GM12878 (cell line): ENCODE results near the gene PDPN. TPM values are rescaled to one million over a fixed set of nuclear protein-coding genes. Genes with fewer than 3 reads are reported as not detected.

ENCODE experiments used
- ATAC-seq: fragments of 200-7000 bp; cut with Tn5 transposase; 3 replicates; pipeline ENCODE4 v1.9.1; 2020; ENCODE audit warnings: mild to moderate bottlenecking, moderate library complexity
- BruUV-seq: library from RNA; stranded (reverse); fragments of 400-500 nt; replicated peaks from 2 replicates; lab custom pipeline; 2021; lab: Mats Ljungman, UMichigan
- CTCF ChIA-PET: fragments of 300-600 bp; sonication (Branson Sonifier 250); formaldehyde crosslinking; extraction: SDS; loops from one replicate; lab custom pipeline; 2021; ENCODE audit warnings: inconsistent platforms; lab: Yijun Ruan, JAX
- POLR2A ChIA-PET: fragments of 350-600 bp; formaldehyde crosslinking; extraction: SDS; loops from one replicate; lab custom pipeline; 2021; ENCODE audit warnings: inconsistent platforms; lab: Charles Lee
- RAD21 ChIA-PET: fragments of 300-600 bp; sonication (Branson Sonifier 250); formaldehyde crosslinking; loops from one replicate; lab custom pipeline; 2023; ENCODE audit warnings: antibody characterized with exemption; ENCODE audit not compliant: unreplicated experiment; lab: Charles Lee
- SMC1A ChIA-PET: fragments of 300-600 bp; sonication (Branson Sonifier 250); formaldehyde crosslinking; loops from one replicate; lab custom pipeline; 2023; ENCODE audit not compliant: unreplicated experiment, uncharacterized antibody; lab: Charles Lee
- DNase-seq: peaks from one replicate; pipeline ENCODE4 v3.0.0-alpha.2; 2011; ENCODE audit warnings: low read depth, low spot score
- FAIRE-seq: peaks from 3 replicates; lab custom pipeline; 2011; peaks lifted over from hg19 to GRCh38; lab: Jason Lieb, UNC
- H2AFZ ChIP-seq: 2 replicates; pipeline ENCODE4 v1.6.0; 2011; ENCODE audit warnings: low read depth, low read length, control low read depth; ENCODE audit not compliant: control insufficient read depth
- H3K27ac ChIP-seq: 2 replicates; pipeline ENCODE4 v1.5.1; 2011; ENCODE audit warnings: control low read depth; ENCODE audit not compliant: control insufficient read depth, insufficient read depth
- H3K27me3 ChIP-seq, 2 experiments: replicated peaks in 1 of 2; 2 replicates each; pipeline versions ENCODE4 v1.6.0 to v1.6.1; 2011; ENCODE audit warnings: low read length in 1 of 2; ENCODE audit not compliant: control insufficient read depth in 2 of 2, insufficient read depth in 2 of 2
- H3K36me3 ChIP-seq, 2 experiments: 2 replicates each; pipeline ENCODE4 v1.5.1; 2011; ENCODE audit warnings: low read length in 1 of 2; ENCODE audit not compliant: control insufficient read depth in 2 of 2, insufficient read depth in 2 of 2
- H3K4me1 ChIP-seq: 2 replicates; pipeline ENCODE4 v1.6.1; 2011; ENCODE audit warnings: mild to moderate bottlenecking, low read length, moderate library complexity, mixed read lengths; ENCODE audit not compliant: control insufficient read depth, insufficient read depth
- H3K4me2 ChIP-seq: 2 replicates; pipeline ENCODE4 v1.6.0; 2011; ENCODE audit warnings: control low read depth; ENCODE audit not compliant: control insufficient read depth, insufficient read depth
- H3K4me3 ChIP-seq: fragments of 200-600 bp; sonication (generic); 2 replicates; pipeline ENCODE4 v1.5.1; 2016
- H3K79me2 ChIP-seq: 2 replicates; pipeline ENCODE4 v1.6.0; 2011; ENCODE audit warnings: low read length; ENCODE audit not compliant: control insufficient read depth, insufficient read depth
- H3K9ac ChIP-seq: 2 replicates; pipeline ENCODE4 v1.8.0; 2011; ENCODE audit warnings: low read length, control low read depth, mixed read lengths; ENCODE audit not compliant: control insufficient read depth, insufficient read depth
- H3K9me3 ChIP-seq: replicated peaks from 3 replicates; pipeline ENCODE4 v1.5.1; 2011; ENCODE audit warnings: mild to moderate bottlenecking, low read length; ENCODE audit not compliant: control insufficient read depth, insufficient read depth
- H4K20me1 ChIP-seq: 2 replicates; pipeline ENCODE4 v1.6.0; 2011; ENCODE audit not compliant: control insufficient read depth, insufficient read depth
- BHLHE40 ChIP-seq, 2 experiments: fragments of 450-650 bp in 1 of 2; IDR thresholded peaks; 2 replicates each; pipeline ENCODE4 v1.6.1; 2011 to 2017; ENCODE audit warnings: low read depth in 2 of 2, borderline replicate concordance in 1 of 2, improper control_type of control experiment in 1 of 2, low read length in 1 of 2, mild to moderate bottlenecking in 1 of 2
- CBX5 ChIP-seq: sonication (generic); IDR thresholded peaks from 2 replicates; pipeline ENCODE4 v1.6.1; 2016; ENCODE audit warnings: low read depth, moderate library complexity, mild to moderate bottlenecking, inconsistent platforms
- CHD1 ChIP-seq: IDR thresholded peaks from 2 replicates; pipeline ENCODE4 v1.6.1; 2012; ENCODE audit warnings: low read depth, low read length, improper control_type of control experiment
- FOXM1 ChIP-seq: IDR thresholded peaks from 2 replicates; pipeline ENCODE4 v1.6.1; 2012; ENCODE audit warnings: low read depth, mild to moderate bottlenecking, inconsistent platforms, low read length, moderate library complexity
- HCFC1 ChIP-seq: fragments of 150-350 bp; IDR thresholded peaks from 2 replicates; pipeline ENCODE4 v1.6.1; 2014; ENCODE audit warnings: low read length
- IRF4 ChIP-seq: IDR thresholded peaks from 2 replicates; pipeline ENCODE4 v1.6.1; 2011; ENCODE audit warnings: low read depth, low read length
- JUND ChIP-seq: IDR thresholded peaks from 2 replicates; pipeline ENCODE4 v1.6.1; 2012; ENCODE audit warnings: low read depth, mild to moderate bottlenecking, low read length, improper control_type of control experiment, moderate library complexity
- NR2C1 ChIP-seq: fragments of 450-650 bp; IDR thresholded peaks from 2 replicates; pipeline ENCODE4 v1.6.1; 2017; ENCODE audit warnings: antibody characterized with exemption, mild to moderate bottlenecking, moderate library complexity
- RBBP5 ChIP-seq: fragments of 200-600 bp; sonication (generic); conservative IDR thresholded peaks from 2 replicates; pipeline ENCODE4 v1.6.1; 2016
- SUZ12 ChIP-seq: fragments of 200-600 bp; sonication (generic); IDR thresholded peaks from one replicate; pipeline ENCODE4 v1.6.1; 2018; ENCODE audit warnings: antibody characterized with exemption, mild to moderate bottlenecking; ENCODE audit not compliant: unreplicated experiment
- WRNIP1 ChIP-seq: IDR thresholded peaks from 2 replicates; pipeline ENCODE4 v1.6.1; 2011; ENCODE audit warnings: low read depth, low read length, improper control_type of control experiment, borderline replicate concordance
- WGBS: methylation state at CpG from one replicate; pipeline ENCODE4 v1.1.6; 2016; ENCODE audit warnings: low lambda C conversion rate; ENCODE audit not compliant: insufficient replicate concordance, insufficient coverage; ENCODE audit errors: missing lambda C conversion rate; 5-methylcytosine and 5-hydroxymethylcytosine counted together
- in situ Hi-C: fragments of 300-500 bp; cut with MboI; formaldehyde crosslinking; loops from 9 replicates; pipeline ENCODE4 v1.14.3; 2018; ENCODE audit warnings: mixed read lengths
- intact Hi-C: fragments of 100-400 bp; cut with micrococcal nuclease; formaldehyde crosslinking; loops from one replicate; pipeline ENCODE4 v1.14.2; 2022; ENCODE audit not compliant: unreplicated experiment
- polyA plus RNA-seq, 11 experiments: library from polyadenylated mRNA; depleted of rRNA in 4 of 11; unstranded in 6 of 11; stranded (reverse) in 5 of 11; fragments of >200 nt; fragmentation: Nextera tagmentation in 4 of 11; fragmentation: Illumina TruSeq in 1 of 11; extraction: Ambion mirVana in 4 of 11; extraction: Trizol in 1 of 11; gene quantifications; 1 replicate in 1 of 11; 2 replicates in 10 of 11; pipeline versions ENCODE4 v1.2.1 to v1.2.3, GENCODE V29; 2011 to 2016; ENCODE audit warnings: inconsistent platforms in 2 of 11, missing spikeins in 2 of 11, low read depth in 1 of 11
- total RNA-seq, 4 experiments: library from RNA; depleted of rRNA in 3 of 4; stranded (reverse); fragments of >200 nt in 3 of 4; fragmentation: Illumina TruSeq in 1 of 4; extraction: Trizol in 1 of 4; gene quantifications; 2 replicates each; pipeline versions ENCODE4 v1.2.1 to v1.2.3, GENCODE V29; 2013 to 2021
- TF ChIP-seq, protein P1 (sequence below): fragments of 150-350 bp; IDR thresholded peaks from 2 replicates; pipeline ENCODE4 v1.6.1; 2014; ENCODE audit warnings: mild to moderate bottlenecking, low read depth, low read length

PDPN gene
- total and polyA plus RNA-seq, 10 of the 15 experiments (the other 5 are each of a cell fraction or from before 2014, with no cell fraction given): 0.21 TPM; not detected in 9

DNA sequence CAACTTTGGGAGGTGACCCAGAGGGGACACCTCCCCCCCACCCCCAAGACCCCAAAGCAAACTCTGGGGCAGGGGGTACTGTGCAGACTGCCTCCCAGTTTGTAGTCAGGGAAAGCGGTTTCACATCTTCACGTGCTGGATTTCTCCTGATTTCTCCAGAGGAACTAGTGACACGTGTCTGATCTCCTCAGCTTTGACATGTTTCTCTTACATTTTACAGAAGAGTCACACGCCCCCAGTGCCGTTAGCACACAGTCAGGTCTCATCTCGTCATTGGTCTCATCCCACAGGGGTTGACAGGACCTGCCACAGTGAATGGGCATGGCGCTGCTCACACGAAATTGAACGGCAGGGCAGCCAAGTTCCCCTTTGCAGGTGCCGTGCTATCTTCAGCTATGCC lies 11.8 kb downstream of the PDPN start:
- 37% methylated on average over 10 of the region's 10 CpGs for WGBS
- TF ChIP-seq IRF4 (no peak), NR2C1 (no peak), FOXM1 (no peak), RBBP5 (no peak), CBX5 (no peak), JUND (no peak), CHD1 (no peak), HCFC1 (no peak), BHLHE40 (IDR thresholded peaks at IDR 0.05; ENCODE audit: borderline replicate concordance in 1 of 2, low read depth in 2 of 2, low read length in 1 of 2) (no peak), WRNIP1 (no peak), SUZ12 (no peak)
- TF ChIP-seq, protein P1, sequence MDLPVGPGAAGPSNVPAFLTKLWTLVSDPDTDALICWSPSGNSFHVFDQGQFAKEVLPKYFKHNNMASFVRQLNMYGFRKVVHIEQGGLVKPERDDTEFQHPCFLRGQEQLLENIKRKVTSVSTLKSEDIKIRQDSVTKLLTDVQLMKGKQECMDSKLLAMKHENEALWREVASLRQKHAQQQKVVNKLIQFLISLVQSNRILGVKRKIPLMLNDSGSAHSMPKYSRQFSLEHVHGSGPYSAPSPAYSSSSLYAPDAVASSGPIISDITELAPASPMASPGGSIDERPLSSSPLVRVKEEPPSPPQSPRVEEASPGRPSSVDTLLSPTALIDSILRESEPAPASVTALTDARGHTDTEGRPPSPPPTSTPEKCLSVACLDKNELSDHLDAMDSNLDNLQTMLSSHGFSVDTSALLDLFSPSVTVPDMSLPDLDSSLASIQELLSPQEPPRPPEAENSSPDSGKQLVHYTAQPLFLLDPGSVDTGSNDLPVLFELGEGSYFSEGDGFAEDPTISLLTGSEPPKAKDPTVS: no peak
- POLR2A ChIA-PET: no interaction called here

More for the DNA sequence above, 11.8 kb downstream of the PDPN start:
- no TSS peak for BruUV-seq
- Histone ChIP-seq H3K4me3 (no peak overlapping the region), H3K36me3 (no peaks in the 10 kb centered on the region), H2AFZ (no peak overlapping the region), H3K4me2 (no peak overlapping the region), H4K20me1 (no peaks in the 10 kb centered on the region), H3K4me1 (no peaks in the 10 kb centered on the region), H3K27me3 (no peaks in the 10 kb centered on the region), H3K27ac (no peak overlapping the region), H3K79me2 (no peaks in the 10 kb centered on the region), H3K9ac (no peak overlapping the region), H3K9me3 (no peaks in the 10 kb centered on the region)
- FAIRE-seq (no peak), ATAC-seq (no peak), DNase-seq (no peak)
- in situ Hi-C loops (no loop called here), intact Hi-C loops (no loop called here)
- ChIA-PET RAD21 (no interaction called here), CTCF (no interaction called here), SMC1A (no interaction called here)
